NK-92 (cell line): ENCODE data around the gene SPIN1.

Experiments used
- DNase-seq: peaks from one replicate; lab custom pipeline; 2025; ENCODE audit not compliant: unreplicated experiment; lab: John Stamatoyannopoulos, UW

The SPIN1 gene

GRCh38 chr9:88387552-88388202, 567 bp upstream of the SPIN1 start:
- no peak for DNase-seq

GRCh38 chr9:88388886-88389605, 802 bp downstream of the SPIN1 start:
- no peak for DNase-seq

- no peak for DNase-seq
Measured at GRCh38 chr9:88390371-88390990, 2.2 kb downstream of the SPIN1 start.

GRCh38 chr9:88391236-88391635, 3.0 kb downstream of the SPIN1 start:
- DNase-seq: no peak

- no peak for DNase-seq
Measured at GRCh38 chr9:88391921-88392320, 3.7 kb downstream of the SPIN1 start.

- no peak for DNase-seq
Measured at GRCh38 chr9:88392549-88392948, 4.3 kb downstream of the SPIN1 start.

GRCh38 chr9:88396836-88397577, 8.8 kb downstream of the SPIN1 start:
- no peak for DNase-seq

- no peak for DNase-seq
Measured at GRCh38 chr9:88398016-88398415, 9.8 kb downstream of the SPIN1 start.

- DNase-seq: no peak
Measured at GRCh38 chr9:88399966-88400365, 11.7 kb downstream of the SPIN1 start.

GRCh38 chr9:88403340-88403739, 15.1 kb downstream of the SPIN1 start:
- no peak for DNase-seq

GRCh38 chr9:88406051-88406450, 17.8 kb downstream of the SPIN1 start:
- no peak for DNase-seq

GRCh38 chr9:88411471-88411870, 23.2 kb downstream of the SPIN1 start:
- DNase-seq: no peak

GRCh38 chr9:88414298-88414697, 26.1 kb downstream of the SPIN1 start:
- DNase-seq: no peak

GRCh38 chr9:88418025-88418424, 29.8 kb downstream of the SPIN1 start:
- no peak for DNase-seq

GRCh38 chr9:88418715-88419540, 30.7 kb downstream of the SPIN1 start:
- no peak for DNase-seq

- no peak for DNase-seq
Measured at GRCh38 chr9:88420227-88420626, 32.0 kb downstream of the SPIN1 start.

- DNase-seq: no peak
Measured at GRCh38 chr9:88421348-88421747, 33.1 kb downstream of the SPIN1 start.

- DNase-seq: no peak
Measured at GRCh38 chr9:88425538-88425950, 37.3 kb downstream of the SPIN1 start.

GRCh38 chr9:88426651-88427050, 38.4 kb downstream of the SPIN1 start:
- no peak for DNase-seq

- no peak for DNase-seq
Measured at GRCh38 chr9:88429595-88430430, 41.6 kb downstream of the SPIN1 start.
